Measurements from ENCODE around the gene PLGRKT.

PLGRKT gene

GRCh38 chr9:5310851-5311250, 126.9 kb downstream of the PLGRKT start:
- DNase-seq (ENCODE audit: low spot score) = no peak

All from CD4-positive, alpha-beta T cell treated with Interleukin-6 at 100 ng/mL for 8 hours (primary cell).